Measurements from ENCODE around the gene SPR. TPM values are rescaled to one million over a fixed set of nuclear protein-coding genes. Genes with fewer than 3 reads are reported as not detected.
A peak's percentile ranks its signal among the peaks of the same experiment; 100 is the strongest.

Gene SPR
- total and polyA plus RNA-seq, 2 of the 13 experiments (the other 11 are each of a cell fraction or from before 2014, with no cell fraction given), result 34.0 to 96.0 TPM

GRCh38 chr2:72851333-72851732 is 35.9 kb upstream of the SPR start (continued):
- TF ChIP-seq PRPF4 (IDR thresholded peaks at IDR 0.05; ENCODE audit: low read depth, low read length, poor library complexity, severe bottlenecking) (no peak), ATAD3A (CRISPR knock-in tag; IDR thresholded peaks at IDR 0.05) (no peak), SUZ12 (IDR thresholded peaks at IDR 0.05; ENCODE audit: low read depth, low read length) (no peak), ZNF280B (CRISPR knock-in tag; IDR thresholded peaks at IDR 0.05; ENCODE audit: borderline replicate concordance) (0 out of 2 replicates have a peak, but pooled peaks have one; percentile 38), NFE2 (CRISPR knock-in tag; IDR thresholded peaks at IDR 0.05) (no peak)

- H2AFZ ChIP-seq (ENCODE audit: low read length), result no peak overlapping the region
- 2% methylated on average over 3 of the region's 3 CpGs for WGBS (ENCODE audit: low lambda C conversion rate)
- no peaks in the 10 kb centered on the region for H3K9me3 ChIP-seq (ENCODE audit: low read length)
- H3K4me1 ChIP-seq (ENCODE audit: insufficient read depth, low read length), result peaks cover 12% of the 10 kb centered on the region
- no peak overlapping the region for H3K4me3 ChIP-seq (replicated peaks in 1 of 3; ENCODE audit: insufficient read depth in 1 of 3, low read depth in 2 of 3, low read length in 3 of 3)
- H4K20me1 ChIP-seq (ENCODE audit: insufficient read depth, low read length), result no peaks in the 10 kb centered on the region
- H3K79me2 ChIP-seq (ENCODE audit: insufficient read depth, low read length), result no peaks in the 10 kb centered on the region
- no peak overlapping the region for H3K27ac ChIP-seq (ENCODE audit: extremely low read length, insufficient read depth, low read length)
- peak; percentile 74 for ATAC-seq
- H3K27me3 ChIP-seq (ENCODE audit: control insufficient read depth in 1 of 2, insufficient read depth in 2 of 2, low read length in 2 of 2), result peaks cover 0 to 40% of the 10 kb centered on the region in 2 experiments; a peak in 4 of 5 replicates
- ChIA-PET POLR2A (interaction anchor here (0.7 kb wide), 1 partner anchor 57 kb away, joined by 3 read pairs; no protein-coding TSS in a partner anchor), CTCF (ENCODE audit: low intra/inter-chr PET ratio, low total read pairs) (interaction anchor here (2.5 to 7.4 kb wide), 2 partner anchors 44 to 89 kb away, joined by 12 to 121 read pairs; no protein-coding TSS in a partner anchor)
- peak; percentile 77 for DNase-seq (ENCODE audit: low spot score)
- peak; percentile 88 for FAIRE-seq
- no peaks in the 10 kb centered on the region for H3K36me3 ChIP-seq (replicated peaks in 1 of 2; ENCODE audit: control insufficient read depth in 1 of 2, insufficient read depth in 2 of 2, low read length in 2 of 2)
- H3K4me2 ChIP-seq (ENCODE audit: low read depth, low read length), result no peak overlapping the region
- in situ Hi-C loops (cut with HindIII; ENCODE audit: extremely low pct_ligation_motif_present, low pct_unique_long_range_greater_than_20kb), result loop anchor here (5.0 to 25.0 kb wide), 2 partner anchors 88 to 1323 kb away; no protein-coding TSS in a partner anchor
- no TSS peak for BruUV-seq (replicated peaks)
- no peak overlapping the region for H3K9ac ChIP-seq (ENCODE audit: insufficient read depth, low read depth, low read length)
- intact Hi-C loops (cut with micrococcal nuclease; ENCODE audit: unreplicated experiment), result no loop called here
- TF ChIP-seq RXRB (CRISPR knock-in tag; IDR thresholded peaks at IDR 0.05; ENCODE audit: borderline replicate concordance) (peak; percentile 22; the same call in 1 of the 2 replicates), MAFK (conservative IDR thresholded peaks at IDR 0.05 in 1 of 2, IDR thresholded peaks at IDR 0.05 in 1 of 2; ENCODE audit: low read length in 2 of 2) (peak in 1 of 2 experiments; percentile 53; a peak in 3 of 4 replicates), LCORL (IDR thresholded peaks at IDR 0.05) (no peak), LCORL (CRISPR knock-in tag; IDR thresholded peaks at IDR 0.05) (0 out of 2 replicates have a peak, but pooled peaks have one; percentile 39), HMGXB4 (CRISPR knock-in tag; IDR thresholded peaks at IDR 0.05; ENCODE audit: borderline replicate concordance in 1 of 2, low read depth in 1 of 2) (peak in 1 of 2 experiments; percentile 46; a peak in 1 of 4 replicates), SOX6 (IDR thresholded peaks at IDR 0.05) (no peak), SOX6 (CRISPR knock-in tag; IDR thresholded peaks at IDR 0.05) (peak; percentile 21; the same call in 1 of the 2 replicates), DRAP1 (CRISPR knock-in tag; IDR thresholded peaks at IDR 0.05) (0 out of 2 replicates have a peak, but pooled peaks have one; percentile 40), MAFF (IDR thresholded peaks at IDR 0.05; ENCODE audit: low read depth, low read length) (0 out of 2 replicates have a peak, but pooled peaks have one; percentile 14), ZMYM4 (CRISPR knock-in tag; IDR thresholded peaks at IDR 0.05) (0 out of 2 replicates have a peak, but pooled peaks have one; percentile 23), ZNF616 (CRISPR knock-in tag; IDR thresholded peaks at IDR 0.05; ENCODE audit: low read depth) (no peak), THAP11 (CRISPR knock-in tag; IDR thresholded peaks at IDR 0.05) (peak; percentile 38; the same call in 1 of the 2 replicates), CEBPG (CRISPR knock-in tag; IDR thresholded peaks at IDR 0.05) (peak; percentile 64; the same call in 1 of the 2 replicates)
Measured at GRCh38 chr2:72859831-72860262, 27.4 kb upstream of the SPR start.
